Renal cortex interstitium (tissue), 11 donors: ENCODE results near the gene FYB1. TPM values are rescaled to one million over a fixed set of nuclear protein-coding genes. Genes with fewer than 3 reads are reported as not detected.
A peak's percentile ranks its signal among the peaks of the same experiment; 100 is the strongest.

Source experiments
- DNase-seq, 11 donors: peaks; one replicate each; pipeline ENCODE4 v3.0.0-alpha.2; 2013; ENCODE audit warnings: low read depth in 9 of 11, low spot score in 4 of 11; ENCODE audit errors: extremely low read depth in 1 of 11
- polyA plus RNA-seq, 3 donors: library from polyadenylated mRNA; unstranded; fragments of 120-200 nt; gene quantifications; one replicate each; pipeline ENCODE4 v1.2.1, GENCODE V29; 2013; ENCODE audit not compliant: insufficient read length in 3 of 3

Gene FYB1
- polyA plus RNA-seq, 3 donors: 3.9 to 4.4 (median 4.4) TPM

DNA sequence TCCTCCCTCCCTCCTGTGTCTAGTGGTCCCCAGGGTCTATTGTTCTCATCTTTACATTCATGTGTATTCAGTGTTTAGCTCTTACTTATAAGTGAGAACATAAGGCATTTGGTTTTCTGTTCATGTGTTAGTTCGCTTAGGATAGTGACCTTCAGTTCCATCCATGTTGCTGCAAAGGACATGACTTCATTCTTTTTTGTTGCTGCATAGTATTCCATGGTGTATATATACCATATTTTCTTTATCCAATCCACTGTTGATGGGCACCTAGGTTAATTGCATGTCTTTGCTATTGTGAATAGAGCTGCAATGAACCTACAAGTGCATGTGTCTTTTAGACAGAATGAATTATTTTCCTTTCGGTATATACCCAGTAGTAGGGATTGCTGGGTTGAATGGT is 46.8 kb downstream of the FYB1 start:
- no peak for DNase-seq

DNA sequence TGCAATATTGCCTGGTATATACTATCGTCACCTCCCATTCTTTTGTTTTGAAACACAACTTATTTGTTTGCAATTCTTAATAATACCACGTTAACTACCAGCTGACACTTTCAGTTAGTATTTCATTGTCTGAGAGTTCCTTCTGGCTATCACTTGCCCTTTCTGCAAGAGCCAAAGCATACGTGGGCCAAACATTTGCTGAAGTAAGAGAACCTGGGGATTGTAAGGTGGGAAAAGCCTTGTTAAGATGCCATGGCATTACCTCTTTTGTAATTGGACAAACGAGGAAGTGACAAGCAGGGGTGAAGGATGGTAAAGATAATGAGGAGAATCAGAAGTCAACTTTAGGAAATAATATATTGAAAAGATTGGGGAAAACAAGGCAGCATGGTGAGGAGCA is 47.7 kb downstream of the FYB1 start:
- no peak for DNase-seq

DNA sequence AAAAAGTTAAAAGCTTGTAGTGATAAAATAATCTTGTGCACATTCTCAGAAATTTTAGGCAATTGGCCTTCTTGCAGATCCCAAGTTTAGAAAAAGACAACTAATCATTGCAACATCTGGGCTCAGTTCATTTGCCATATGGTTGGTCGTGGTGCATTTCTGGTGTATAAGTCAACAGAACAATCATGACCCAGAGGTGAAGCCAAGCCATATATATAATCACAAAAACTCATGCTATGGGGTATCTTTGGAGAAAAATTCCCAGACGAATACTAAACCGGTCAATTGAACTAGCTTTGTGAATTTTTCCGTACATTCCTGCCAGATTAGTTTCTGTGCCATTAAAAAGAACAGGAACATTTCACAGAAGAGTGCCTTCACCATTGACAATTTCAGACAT is 50.3 kb downstream of the FYB1 start:
- DNase-seq: no peak

DNA sequence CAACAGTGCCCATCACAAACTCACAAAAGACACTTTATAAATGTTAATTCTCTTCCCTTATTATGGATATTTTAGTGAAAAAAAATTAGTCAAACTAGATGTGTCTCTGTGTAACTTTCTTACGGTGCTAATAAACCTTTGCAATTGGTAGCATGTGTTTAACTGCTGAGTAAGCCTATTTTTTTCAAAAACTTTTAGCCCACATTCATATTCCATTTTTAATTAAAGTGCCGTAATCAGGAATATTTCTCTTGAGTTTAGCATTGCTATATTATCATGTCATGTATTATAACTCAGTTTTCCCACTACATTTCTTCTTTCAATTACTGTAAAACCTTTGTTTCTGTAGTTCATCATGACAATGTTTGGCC is 51.4 kb downstream of the FYB1 start:
- no peak for DNase-seq

DNA sequence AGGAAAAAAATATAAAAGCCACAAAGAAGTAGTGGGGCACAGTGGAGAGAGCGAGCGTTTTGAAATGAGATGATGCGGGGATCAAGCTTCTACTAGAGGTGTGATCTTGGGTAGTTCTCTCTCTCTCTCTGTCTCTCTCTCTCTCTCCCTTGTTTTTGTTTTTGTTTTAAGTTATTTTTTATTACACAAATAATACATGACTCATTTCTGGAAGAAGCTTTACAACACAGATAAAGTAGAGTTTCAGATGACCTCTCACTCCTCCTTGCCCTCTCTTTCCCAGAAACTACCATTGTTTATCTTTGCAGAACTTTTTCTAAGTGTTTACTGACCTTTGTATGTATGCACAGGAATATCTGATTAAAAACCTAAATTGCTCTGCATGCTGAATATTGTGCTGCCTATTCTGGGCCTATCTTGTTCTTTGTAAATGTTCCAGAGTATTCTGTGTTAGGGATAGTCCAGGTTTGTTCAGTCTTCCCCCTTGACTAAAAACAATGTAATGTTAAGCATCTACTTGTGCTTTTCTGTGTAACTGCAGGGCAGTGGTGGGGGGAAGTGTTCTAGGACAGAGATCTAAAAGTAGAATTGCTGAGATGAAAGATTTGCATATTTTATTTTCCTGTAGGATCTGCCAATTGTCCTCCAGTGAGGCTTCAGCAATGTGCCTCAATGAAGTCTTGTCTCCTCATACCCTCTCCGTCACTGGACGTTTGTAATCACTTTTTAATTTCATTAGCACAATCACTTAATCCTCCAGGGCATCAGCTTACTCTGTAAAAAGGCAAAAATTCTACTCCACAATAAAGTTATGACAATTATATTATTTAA is 52.0 kb downstream of the FYB1 start:
- DNase-seq: no peak

DNA sequence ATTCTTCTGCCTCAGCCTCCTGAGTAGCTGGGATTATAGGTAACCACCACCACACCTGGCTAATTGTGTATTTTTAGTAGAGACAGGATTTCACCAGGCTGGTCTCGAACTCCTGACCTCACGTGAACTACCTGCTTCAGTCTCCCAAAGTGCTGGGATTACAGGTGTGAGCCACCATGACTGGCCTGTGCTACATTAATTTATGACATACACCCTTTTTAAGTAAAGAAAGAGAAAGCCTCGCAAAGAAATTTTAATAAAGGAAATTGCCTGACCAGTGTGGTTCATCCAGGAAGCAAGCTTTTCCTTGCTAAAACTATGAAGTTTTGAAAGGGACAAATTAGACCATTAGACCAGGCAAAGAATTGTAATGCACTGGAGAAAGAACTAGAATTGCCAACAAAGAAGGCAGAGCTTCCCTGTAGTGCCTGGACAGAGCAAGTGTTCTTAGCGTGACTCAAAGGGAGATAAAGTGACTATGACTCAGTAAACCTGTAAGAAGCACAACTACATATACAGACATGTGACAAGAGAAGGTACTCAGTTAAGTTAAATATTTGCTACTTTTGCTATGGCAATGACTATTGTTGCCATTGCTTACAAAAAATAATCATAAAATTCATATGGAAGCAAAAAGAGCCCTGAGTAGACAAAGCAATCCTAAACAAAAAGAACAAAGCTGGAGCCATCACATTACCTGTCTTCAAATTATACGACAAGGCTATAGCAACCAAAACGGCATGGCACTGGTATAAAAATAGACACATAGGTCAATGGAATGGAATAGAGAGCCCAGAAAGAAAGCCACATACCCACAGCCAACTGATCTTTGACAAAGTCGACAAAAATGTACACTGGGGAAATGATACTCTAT is 54.6 kb downstream of the FYB1 start:
- no peak for DNase-seq

DNA sequence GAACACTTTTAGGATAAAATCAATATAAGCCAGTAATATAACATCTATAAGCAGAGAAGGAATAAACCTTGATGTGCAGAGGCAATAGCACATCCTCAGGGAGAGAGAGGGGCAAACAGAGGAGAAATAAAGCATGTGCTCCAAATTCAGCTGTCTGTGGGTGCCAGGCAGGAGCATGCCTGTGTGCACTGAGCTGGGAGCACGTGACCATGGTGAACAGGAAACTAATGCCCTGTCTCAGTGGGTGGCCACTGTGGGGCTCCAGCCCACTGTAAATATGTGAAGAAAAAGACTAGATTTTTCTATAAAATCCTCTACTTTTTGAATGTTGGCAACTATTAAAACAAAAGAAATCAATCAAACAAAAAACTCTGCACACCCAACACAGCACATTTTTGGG is 55.3 kb downstream of the FYB1 start:
- no peak for DNase-seq

DNA sequence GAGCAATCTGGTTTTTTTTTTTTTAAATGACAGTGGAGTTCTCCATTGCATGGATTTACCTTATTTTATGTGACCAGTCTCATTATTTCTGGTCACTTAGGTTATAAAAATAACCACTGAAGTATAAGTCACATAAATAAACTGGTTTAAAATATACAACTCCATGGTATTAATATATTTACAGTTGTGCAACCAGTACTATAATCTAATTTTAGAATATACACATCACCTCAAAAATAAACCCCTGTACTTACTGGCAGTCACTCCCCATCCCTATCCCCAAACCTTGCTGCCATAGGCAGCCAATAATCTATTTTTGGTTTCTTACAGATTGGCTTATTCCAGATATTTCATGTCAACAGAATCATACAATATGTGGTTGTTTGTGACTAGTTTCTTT is 57.8 kb downstream of the FYB1 start:
- no peak for DNase-seq

DNA sequence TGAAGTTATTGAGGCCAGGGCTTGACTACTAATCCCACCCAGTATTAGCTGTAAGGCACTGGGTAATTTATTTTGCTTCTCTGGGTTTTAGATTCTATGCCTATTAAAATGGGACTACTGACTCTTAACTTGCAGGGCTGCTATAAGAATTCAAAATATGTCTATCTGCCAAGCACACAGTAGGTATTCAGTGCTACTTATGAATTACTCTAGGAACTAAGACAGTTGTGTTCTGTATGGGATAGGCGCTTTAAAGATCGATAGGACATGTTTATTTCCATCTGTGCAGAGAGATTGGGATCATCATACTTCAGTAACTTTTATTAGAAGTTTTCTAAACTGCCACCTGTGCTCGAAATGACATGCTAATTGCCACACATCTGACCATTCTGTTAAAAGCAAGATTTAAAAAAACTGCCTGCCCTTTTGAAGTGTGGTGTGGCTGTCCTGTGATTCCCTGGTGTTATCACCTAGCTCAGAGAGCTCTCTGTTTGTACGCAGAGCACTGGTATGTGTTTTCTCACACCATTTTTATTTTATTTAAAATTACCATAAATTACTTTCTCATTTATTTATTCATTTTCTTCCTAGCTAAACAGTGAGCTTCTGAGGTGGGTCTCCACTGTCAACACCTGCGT is 58.7 kb downstream of the FYB1 start:
- DNase-seq: no peak

DNA sequence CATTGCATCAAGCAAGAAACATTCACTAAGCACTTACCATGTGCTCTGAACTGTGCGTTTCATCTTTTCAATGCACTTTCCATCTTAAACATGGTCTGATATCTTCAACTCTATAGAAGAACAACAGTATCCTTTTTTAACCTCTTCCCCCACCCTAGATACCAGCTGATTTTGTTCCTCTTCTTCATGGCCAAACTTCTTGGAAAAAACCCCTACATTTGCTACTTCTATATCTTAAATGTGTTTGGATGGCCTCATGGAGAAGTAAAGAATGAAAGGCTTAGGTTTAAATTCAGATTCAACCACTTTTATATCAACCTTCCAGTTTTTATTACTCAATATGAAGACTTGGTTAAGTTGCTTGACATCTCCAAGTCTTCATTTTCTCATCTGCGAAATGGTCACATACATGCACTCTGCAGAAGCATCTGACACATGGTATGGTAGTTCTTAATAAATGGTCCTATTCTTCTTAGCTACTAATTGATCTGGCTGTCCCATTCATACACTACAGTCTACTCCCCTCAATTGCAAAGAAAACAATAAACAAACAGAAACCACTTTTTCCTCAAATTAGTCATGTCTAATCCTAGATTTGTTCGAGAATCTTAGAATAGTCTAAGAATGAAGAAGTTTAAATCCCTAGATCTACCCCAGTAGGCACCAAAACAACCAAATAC is 59.4 kb downstream of the FYB1 start:
- DNase-seq: no peak

DNA sequence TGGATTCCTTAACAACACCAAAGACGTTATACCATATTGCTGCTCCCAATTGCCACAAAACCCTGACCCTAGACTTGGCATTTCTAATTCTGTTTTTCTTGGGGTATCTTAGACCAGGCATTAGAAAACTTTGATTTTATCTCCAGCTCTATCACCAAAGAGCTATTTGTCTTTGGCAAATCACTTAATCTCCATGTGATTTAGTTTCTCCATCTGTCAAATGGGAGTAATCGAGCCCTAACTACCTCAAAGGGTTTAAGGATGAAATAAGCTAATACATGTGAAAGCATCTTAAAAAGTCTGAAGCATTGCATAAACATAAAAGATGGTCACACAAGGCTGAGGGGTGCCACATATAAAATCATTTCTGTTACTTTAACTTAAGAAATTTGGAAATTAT is 60.6 kb downstream of the FYB1 start:
- no peak for DNase-seq

DNA sequence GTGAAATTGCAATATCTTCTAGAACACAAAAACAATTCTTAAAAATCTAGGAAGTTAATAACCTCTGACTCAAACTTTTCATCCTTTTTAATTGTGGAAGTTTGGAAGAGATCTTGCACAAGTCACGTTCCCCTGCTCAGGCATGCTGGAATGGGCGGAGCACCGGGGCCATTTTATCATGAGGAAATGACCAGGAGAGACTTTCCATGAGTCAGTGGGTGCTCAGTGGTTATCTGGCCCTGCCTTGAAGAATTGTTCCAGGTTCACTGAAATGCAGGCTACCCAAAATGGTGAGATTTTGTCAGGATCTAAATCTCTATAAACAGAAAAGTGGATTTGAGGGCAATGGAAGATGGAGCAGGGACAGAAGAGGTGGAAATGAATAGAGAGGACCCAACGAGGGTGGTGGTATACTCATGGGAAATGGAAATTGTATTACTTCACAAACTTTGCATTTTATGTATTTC is 61.2 kb downstream of the FYB1 start:
- DNase-seq: no peak

DNA sequence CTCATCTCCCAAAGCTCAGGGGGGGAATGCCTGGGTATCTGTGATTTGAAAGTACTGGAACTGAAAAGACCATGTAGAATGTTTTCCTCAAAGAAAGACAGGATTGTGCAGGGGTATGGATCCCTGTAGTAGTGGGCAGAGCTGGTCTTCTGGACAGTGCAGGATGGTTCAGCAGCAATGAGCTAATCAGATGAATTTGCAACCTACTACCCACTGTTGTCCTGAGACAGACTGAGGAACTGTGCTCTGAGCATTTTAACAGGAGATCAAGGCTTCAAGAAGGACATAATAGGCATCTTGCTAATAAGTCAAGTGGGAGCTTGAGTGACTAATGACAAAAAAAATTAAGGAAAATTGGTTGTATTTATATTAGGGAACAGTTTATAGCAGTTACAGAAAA is 61.7 kb downstream of the FYB1 start:
- no peak for DNase-seq

DNA sequence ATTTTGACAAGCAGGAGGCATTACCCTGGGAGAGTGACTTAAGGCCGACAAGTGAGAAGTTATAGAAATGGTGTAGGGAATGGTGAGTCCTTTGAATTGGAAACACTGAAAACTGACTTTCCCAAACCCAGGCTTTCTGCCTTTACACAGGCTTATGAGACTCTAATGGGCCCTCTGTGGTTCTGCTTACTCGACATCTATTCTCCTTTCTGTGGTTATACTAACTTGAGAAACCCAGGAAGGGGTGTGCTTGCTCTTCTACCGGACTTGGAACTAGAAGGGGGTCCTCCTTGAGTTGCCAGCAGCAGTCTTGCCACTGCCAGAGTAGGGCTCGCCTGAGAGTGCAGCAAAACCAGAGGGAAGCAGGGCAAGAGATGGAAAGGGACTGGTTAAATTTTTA is 63.3 kb downstream of the FYB1 start:
- DNase-seq: no peak

DNA sequence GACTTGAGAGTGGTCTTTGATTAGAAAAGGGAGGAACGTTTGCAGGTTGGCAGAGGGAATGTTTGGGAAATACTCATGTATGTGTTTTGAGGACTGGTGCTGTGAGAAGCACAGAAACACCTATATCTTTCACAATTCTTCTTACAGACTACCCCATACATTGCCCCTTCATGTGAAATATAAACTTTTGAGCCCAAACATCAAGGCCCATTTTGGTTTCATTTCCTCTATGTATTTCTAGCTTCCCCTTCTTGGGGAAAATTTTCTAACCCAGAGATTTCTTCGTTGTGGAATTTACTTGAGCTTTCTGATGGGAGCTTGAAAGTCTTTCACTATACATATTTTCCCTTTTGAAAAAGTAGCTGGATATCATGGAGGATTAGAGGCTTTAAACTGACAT is 67.6 kb downstream of the FYB1 start:
- DNase-seq: no peak

DNA sequence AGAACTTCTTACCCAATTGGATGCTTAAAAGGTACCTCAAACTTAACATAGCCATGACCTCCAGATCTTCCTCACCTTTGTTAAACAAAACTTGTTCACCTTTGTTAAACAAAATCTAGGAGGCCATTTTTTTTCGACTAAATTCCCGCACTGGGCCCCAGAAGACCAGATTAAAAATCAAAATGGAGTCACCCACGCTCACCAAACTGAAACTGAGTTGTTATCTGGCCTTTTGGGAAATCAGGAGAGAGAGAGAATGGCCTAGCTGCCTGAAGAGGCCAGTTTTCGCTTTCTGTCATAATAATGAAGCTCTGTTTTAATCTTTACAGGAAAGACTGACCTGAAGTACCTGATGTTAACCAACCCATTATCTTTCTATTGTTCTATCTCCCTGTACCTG is 69.4 kb downstream of the FYB1 start:
- DNase-seq: no peak

DNA sequence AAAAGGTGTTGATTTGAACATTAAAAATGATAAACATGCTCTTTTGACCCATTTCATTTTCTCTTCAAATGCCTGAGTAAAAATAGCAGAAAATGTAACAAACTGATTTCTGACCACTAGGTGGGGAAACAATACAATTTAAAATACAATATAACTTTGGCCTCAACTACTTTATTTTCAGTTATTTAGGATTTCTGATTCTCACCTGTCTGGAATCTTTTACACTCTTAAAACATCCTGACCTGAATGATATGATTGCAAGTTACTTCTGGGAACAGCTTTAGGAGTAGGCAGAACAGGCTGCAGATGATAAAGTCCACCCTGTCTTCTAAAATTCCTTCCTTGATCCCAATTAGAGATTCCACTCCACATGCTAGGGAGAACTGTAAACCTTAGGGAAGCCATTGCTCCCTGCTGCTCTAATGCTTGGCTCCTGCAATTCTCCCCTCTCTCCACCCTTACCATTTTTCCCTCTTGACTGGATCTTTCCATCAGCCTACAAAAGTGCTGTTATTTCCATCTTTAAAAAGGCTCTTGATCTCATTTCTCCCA is 70.3 kb downstream of the FYB1 start:
- peak in 3 of 11 donors; percentile 5 to 6 (median 5) for DNase-seq

DNA sequence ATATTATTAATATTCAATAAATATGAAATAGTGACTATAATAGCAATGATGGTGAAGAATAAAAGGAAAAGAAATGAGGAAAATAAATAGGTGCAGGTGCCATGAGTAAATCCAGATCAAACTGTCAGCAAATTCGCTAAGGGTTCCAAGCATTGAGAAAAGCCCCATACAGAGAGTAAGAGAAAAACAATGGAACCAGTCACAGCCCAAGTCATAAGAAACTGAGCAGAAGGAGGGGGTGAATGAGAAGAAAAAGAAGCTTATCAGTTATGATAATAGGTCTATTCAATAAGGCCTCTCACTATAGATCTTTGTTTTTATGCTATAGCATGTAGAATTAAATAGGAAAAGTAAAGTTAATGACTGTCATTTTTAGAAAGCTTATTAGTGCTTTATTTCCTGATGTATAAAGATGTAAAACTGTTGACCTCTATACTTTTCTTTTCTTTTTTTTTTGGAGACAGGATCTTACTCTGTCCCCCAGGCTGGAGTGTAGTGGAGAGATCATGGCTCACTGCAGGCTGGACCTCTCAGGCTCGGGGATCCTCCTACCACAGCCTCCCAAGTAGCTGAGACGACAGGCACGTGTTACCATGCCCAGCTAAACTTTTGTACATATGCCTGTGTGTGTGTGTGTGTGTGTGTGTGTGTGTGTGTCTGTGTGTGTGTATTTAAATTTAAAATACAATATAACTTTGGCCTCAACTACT is 72.4 kb downstream of the FYB1 start:
- DNase-seq: no peak
